SK-N-MC (cell line): ENCODE measurements around the gene SDK2.

Experiments used
- EZH2 ChIP-seq: fragments of 200-600 bp; sonication (generic); IDR thresholded peaks from one replicate; pipeline ENCODE4 v1.6.1; 2017; ENCODE audit warnings: antibody characterized with exemption
- POLR2AphosphoS5 ChIP-seq: IDR thresholded peaks from 2 replicates; pipeline ENCODE4 v1.6.1; 2012; ENCODE audit warnings: mild to moderate bottlenecking, low read depth, low read length, borderline replicate concordance

DNA sequence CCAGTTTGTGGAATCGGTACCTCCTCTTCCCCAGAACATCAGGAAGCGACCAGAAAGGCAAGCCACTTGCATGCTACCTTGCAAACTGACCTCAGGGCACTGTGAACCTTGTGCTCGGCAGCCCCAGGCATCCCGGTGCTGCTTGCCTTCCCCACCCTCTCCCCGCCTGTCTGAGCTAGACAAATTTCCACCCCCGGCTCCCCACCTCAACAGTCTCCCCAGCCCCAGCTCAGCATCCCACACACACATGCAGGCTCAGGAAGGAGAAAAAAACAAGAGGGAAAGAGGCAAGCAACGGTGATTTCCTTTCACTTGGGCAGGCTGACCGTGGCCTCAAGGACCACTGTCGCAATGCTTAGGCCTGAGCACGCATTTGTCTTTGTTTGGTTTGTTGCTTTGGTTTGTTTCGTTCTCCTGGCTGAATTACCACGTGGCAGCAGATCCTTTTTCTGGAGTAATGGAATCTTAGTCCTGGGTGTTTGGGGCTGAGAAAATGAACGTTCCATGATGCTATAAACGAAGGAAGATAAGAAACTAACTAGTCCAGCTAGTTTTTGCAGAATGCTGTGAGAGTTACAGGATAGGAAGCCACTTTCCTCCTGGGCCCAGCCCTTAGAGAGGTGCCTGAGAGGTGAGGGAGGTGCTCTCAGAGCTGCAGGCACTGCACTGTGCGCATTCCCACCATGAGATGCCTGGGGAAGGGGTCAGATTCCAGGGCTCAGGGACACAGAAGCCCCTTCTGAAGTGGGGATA lies 27.9 kb downstream of the SDK2 start:
- TF ChIP-seq POLR2AphosphoS5 (no peak), EZH2 (no peak)
